22Rv1 (cell line): Measurements from ENCODE around the gene MIPOL1.

Experiments used
- H3K27ac ChIP-seq: fragments of 450-650 bp; 2 replicates; pipeline ENCODE4 v1.5.1; 2017
- CTCF ChIP-seq: fragments of 450-650 bp; IDR thresholded peaks from 2 replicates; pipeline ENCODE4 v1.5.1; 2017; ENCODE audit warnings: mild to moderate bottlenecking
- ZFX ChIP-seq: fragments of 450-650 bp; IDR thresholded peaks from 2 replicates; pipeline ENCODE4 v1.6.1; 2017; ENCODE audit warnings: antibody characterized with exemption, borderline replicate concordance

The MIPOL1 gene

DNA sequence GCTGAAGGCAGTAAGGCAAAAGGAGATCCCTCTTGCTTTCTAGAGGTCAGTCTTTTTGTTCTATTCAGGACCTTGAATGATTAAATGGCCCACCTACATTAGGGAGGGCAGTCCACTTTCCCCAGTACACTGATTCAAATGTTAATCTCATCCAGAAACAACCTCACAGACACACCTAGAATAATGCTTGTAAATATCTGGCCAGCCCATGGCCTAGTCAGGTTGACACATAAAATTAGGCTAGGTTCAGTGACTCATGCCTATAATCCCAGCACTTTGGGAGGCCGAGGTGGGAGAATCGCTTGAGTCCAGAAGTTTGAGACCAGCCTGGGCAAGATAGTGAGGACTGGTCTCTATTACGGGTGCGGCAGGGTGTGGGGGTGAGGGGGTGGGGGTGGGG is 43.5 kb downstream of the MIPOL1 start:
- TF ChIP-seq CTCF: no peak
- no peak for TF ChIP-seq ZFX
- 0 out of 2 replicates have a peak overlapping the region, but pooled peaks have one; percentile 24 for H3K27ac ChIP-seq

GRCh38 chr14:37246427-37246829 is 48.7 kb downstream of the MIPOL1 start:
- peak overlapping the region; percentile 86 for H3K27ac ChIP-seq
- TF ChIP-seq CTCF (peak; percentile 81), ZFX (no peak)

- TF ChIP-seq ZFX (no peak), CTCF (no peak)
- peak overlapping the region; percentile 86 for H3K27ac ChIP-seq
These were observed 50.2 kb downstream of the MIPOL1 start for GRCh38 chr14:37247791-37248461.

- peak overlapping the region; percentile 86; the same call in 1 of the 2 replicates for H3K27ac ChIP-seq
- TF ChIP-seq ZFX (no peak), CTCF (peak; percentile 36)
These were observed 54.0 kb downstream of the MIPOL1 start for GRCh38 chr14:37251775-37252174.

DNA sequence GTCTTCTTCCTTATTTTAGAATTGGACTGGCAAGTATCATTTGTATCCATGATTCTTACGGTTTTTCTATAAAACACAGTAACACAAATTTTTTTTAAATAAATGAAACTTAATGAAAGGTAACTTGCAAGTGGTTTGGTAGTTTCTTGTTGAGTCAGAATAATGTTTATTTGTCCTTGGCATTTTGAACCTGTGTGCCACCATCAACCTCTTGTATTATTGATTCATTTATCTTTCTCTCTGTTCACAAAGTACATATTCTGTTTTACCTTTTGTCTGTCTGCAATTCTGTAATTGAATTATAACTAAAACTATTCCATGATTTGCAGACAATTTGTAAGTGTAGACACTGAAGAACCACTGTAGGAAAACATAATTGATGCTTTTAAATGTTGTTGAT is 54.7 kb downstream of the MIPOL1 start:
- peak overlapping the region; percentile 43 for H3K27ac ChIP-seq
- TF ChIP-seq ZFX: no peak
- TF ChIP-seq CTCF: no peak

- TF ChIP-seq CTCF (no peak), ZFX (no peak)
- no peak overlapping the region for H3K27ac ChIP-seq
These were observed 56.2 kb downstream of the MIPOL1 start for GRCh38 chr14:37253905-37254304.

GRCh38 chr14:37254411-37254947 is 56.7 kb downstream of the MIPOL1 start:
- TF ChIP-seq ZFX (no peak), CTCF (no peak)
- no peak overlapping the region for H3K27ac ChIP-seq
